ENCODE data around the gene CHCHD6. TPM values are rescaled to one million over a fixed set of nuclear protein-coding genes. Genes with fewer than 3 reads are reported as not detected.
A peak's percentile ranks its signal among the peaks of the same experiment; 100 is the strongest.

Gene CHCHD6
- total RNA-seq, 1 donor from 2014 or later = 13.1 TPM

DNA sequence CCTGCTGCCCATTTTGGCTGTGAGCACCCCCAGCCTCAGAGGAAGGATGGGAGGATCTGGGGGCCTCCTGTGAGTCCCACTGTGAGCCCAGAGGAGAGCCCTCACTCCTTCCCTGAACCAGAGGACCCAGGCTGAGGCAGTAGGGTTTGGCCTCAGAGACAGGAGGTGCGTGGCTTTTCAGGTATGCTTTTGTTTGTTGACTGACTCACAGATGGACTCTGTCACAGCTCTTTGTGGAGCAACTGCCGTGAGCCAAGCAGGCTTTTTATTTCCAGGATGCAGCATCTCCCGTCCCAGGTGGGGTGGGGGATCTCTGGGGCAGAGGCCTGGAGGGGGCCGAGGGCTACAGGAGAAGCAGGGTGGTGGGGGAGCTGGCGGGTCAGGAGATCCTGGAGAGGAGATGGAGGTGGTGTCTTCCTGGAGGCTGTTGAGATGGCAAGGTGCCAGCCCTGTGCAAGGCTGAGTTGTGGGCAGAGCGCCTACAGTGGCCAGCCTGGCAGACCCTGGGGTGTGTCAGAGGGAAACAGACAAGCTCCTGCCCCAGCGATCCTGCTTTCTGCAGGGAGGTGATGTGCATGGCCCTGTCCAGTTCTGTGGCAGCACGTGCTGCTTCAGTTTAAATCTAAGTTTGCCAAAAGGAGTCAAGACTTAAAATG is 302.9 kb downstream of the CHCHD6 start:
- DNase-seq (ENCODE audit: extremely low spot score, unreplicated experiment) = no peak
- TF ChIP-seq, protein P1, sequence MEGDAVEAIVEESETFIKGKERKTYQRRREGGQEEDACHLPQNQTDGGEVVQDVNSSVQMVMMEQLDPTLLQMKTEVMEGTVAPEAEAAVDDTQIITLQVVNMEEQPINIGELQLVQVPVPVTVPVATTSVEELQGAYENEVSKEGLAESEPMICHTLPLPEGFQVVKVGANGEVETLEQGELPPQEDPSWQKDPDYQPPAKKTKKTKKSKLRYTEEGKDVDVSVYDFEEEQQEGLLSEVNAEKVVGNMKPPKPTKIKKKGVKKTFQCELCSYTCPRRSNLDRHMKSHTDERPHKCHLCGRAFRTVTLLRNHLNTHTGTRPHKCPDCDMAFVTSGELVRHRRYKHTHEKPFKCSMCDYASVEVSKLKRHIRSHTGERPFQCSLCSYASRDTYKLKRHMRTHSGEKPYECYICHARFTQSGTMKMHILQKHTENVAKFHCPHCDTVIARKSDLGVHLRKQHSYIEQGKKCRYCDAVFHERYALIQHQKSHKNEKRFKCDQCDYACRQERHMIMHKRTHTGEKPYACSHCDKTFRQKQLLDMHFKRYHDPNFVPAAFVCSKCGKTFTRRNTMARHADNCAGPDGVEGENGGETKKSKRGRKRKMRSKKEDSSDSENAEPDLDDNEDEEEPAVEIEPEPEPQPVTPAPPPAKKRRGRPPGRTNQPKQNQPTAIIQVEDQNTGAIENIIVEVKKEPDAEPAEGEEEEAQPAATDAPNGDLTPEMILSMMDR (IDR thresholded peaks at IDR 0.05) = no peak
- no peak overlapping the region for H3K27ac Mint-ChIP-seq (ENCODE audit: unreplicated experiment)
- H3K36me3 Mint-ChIP-seq (ENCODE audit: unreplicated experiment) = peaks cover 9% of the 10 kb centered on the region
- no peaks in the 10 kb centered on the region for H3K9me3 Mint-ChIP-seq (ENCODE audit: unreplicated experiment)
- no peaks in the 10 kb centered on the region for H3K27me3 Mint-ChIP-seq (ENCODE audit: unreplicated experiment)
- no peak overlapping the region for H3K4me3 Mint-ChIP-seq (ENCODE audit: unreplicated experiment)
- peaks cover 44% of the 10 kb centered on the region for H3K4me1 Mint-ChIP-seq (ENCODE audit: unreplicated experiment)

DNA sequence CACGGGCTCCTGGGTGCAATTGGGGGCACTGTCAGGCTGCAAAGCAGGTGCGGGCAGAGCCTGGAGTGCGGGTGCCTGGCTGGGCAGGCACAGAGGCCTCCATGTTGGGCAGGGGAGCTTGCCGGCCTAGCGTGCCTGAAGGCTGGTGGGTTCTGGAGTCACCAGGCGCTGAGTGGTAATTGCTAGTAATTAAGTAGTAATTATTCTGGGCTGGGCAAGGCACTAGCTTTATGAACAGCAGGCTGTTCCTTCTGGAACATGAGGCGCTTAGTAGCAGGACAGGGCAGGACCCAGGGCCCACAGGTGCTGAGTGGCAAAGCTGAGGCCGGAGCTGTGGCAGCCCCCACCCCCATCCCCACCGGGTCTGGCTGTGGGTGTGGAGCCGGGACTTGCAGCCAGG is 304.2 kb downstream of the CHCHD6 start:
- Mint-ChIP-seq H3K9me3 (ENCODE audit: unreplicated experiment) (no peaks in the 10 kb centered on the region), H3K27me3 (ENCODE audit: unreplicated experiment) (no peaks in the 10 kb centered on the region), H3K4me1 (ENCODE audit: unreplicated experiment) (peaks cover 33% of the 10 kb centered on the region), H3K4me3 (ENCODE audit: unreplicated experiment) (no peak overlapping the region), H3K27ac (ENCODE audit: unreplicated experiment) (no peak overlapping the region), H3K36me3 (ENCODE audit: unreplicated experiment) (peaks cover 9% of the 10 kb centered on the region)
- no peak for DNase-seq (ENCODE audit: extremely low spot score, unreplicated experiment)
- TF ChIP-seq, protein P1 (IDR thresholded peaks at IDR 0.05) = no peak

DNA sequence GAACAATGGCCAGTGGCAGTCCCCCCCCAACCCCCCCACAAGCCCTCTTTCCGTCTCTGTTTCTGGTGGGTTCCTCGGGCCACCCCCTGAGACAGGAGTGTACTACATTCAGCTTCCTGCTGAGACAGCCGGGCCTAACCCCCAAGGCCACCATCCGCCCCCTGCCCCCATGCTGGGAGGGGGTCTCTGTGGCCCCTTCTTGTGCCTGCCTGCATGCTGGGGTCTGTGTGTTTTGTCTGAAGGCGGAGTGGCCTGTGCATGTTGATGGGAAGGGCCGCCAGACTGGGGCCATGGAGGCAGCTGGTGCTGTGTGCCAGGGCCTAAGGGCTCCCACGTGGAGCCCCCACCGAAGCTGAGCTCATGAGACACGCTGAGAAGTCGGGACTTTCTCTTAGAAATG is 305.5 kb downstream of the CHCHD6 start:
- Mint-ChIP-seq H3K27ac (ENCODE audit: unreplicated experiment) (peak overlapping the region; percentile 59), H3K9me3 (ENCODE audit: unreplicated experiment) (no peaks in the 10 kb centered on the region), H3K4me1 (ENCODE audit: unreplicated experiment) (peaks cover 30% of the 10 kb centered on the region), H3K27me3 (ENCODE audit: unreplicated experiment) (no peaks in the 10 kb centered on the region), H3K4me3 (ENCODE audit: unreplicated experiment) (no peak overlapping the region), H3K36me3 (ENCODE audit: unreplicated experiment) (peaks cover 9% of the 10 kb centered on the region)
- TF ChIP-seq, protein P1 (IDR thresholded peaks at IDR 0.05) = no peak
- no peak for DNase-seq (ENCODE audit: extremely low spot score, unreplicated experiment)

Other genes starting within 250 kb of the CHCHD6 start
- 30.7 and 31.8 TPM in 2 replicates for gene ZXDC, start 228.3 kb upstream of the CHCHD6 start, total RNA-seq
- not detected in 2 replicates for gene UROC1, start 186.5 kb upstream of the CHCHD6 start, total RNA-seq
- gene CHST13, start 180.1 kb upstream of the CHCHD6 start, total RNA-seq = not detected in 2 replicates
- not detected in 2 replicates for gene C3orf22, start 145.3 kb upstream of the CHCHD6 start, total RNA-seq
- 16.9 and 17.6 TPM in 2 replicates for gene TXNRD3, start 49.1 kb upstream of the CHCHD6 start, total RNA-seq